ENCODE measurements around the gene KRT79.

KRT79 gene

GRCh38 chr12:52817003-52817698 is 17.0 kb downstream of the KRT79 start:
- H3K27me3 ChIP-seq (replicated peaks) = peaks cover 4% of the 10 kb centered on the region
- no peak overlapping the region for H3K27ac ChIP-seq
- H3K4me3 ChIP-seq (ENCODE audit: low read depth, low read length) = no peak overlapping the region
- in situ Hi-C loops (cut with HindIII; ENCODE audit: low pct_ligation_motif_present, low sequenced_read_pairs) = no loop called here
- DNase-seq = no peak
- TF ChIP-seq CTCF (IDR thresholded peaks at IDR 0.05; ENCODE audit: low read depth, low read length, missing control alignments) = no peak
- H3K36me3 ChIP-seq (replicated peaks) = no peaks in the 10 kb centered on the region

GRCh38 chr12:52815676-52816588 is 18.2 kb downstream of the KRT79 start:
- no peak for TF ChIP-seq CTCF (IDR thresholded peaks at IDR 0.05; ENCODE audit: low read depth, low read length, missing control alignments)
- Histone ChIP-seq H3K27ac (no peak overlapping the region), H3K4me3 (ENCODE audit: low read depth, low read length) (no peak overlapping the region), H3K36me3 (replicated peaks) (no peaks in the 10 kb centered on the region), H3K27me3 (replicated peaks) (peaks cover 4% of the 10 kb centered on the region)
- in situ Hi-C loops (cut with HindIII; ENCODE audit: low pct_ligation_motif_present, low sequenced_read_pairs) = no loop called here
- DNase-seq = no peak

GRCh38 chr12:52815161-52815560 is 18.9 kb downstream of the KRT79 start:
- Histone ChIP-seq H3K27ac (no peak overlapping the region), H3K4me3 (ENCODE audit: low read depth, low read length) (no peak overlapping the region), H3K36me3 (replicated peaks) (no peaks in the 10 kb centered on the region), H3K27me3 (replicated peaks) (peaks cover 4% of the 10 kb centered on the region)
- in situ Hi-C loops (cut with HindIII; ENCODE audit: low pct_ligation_motif_present, low sequenced_read_pairs) = no loop called here
- no peak for TF ChIP-seq CTCF (IDR thresholded peaks at IDR 0.05; ENCODE audit: low read depth, low read length, missing control alignments)
- DNase-seq = no peak

- in situ Hi-C loops (cut with HindIII; ENCODE audit: low pct_ligation_motif_present, low sequenced_read_pairs) = no loop called here
- peaks cover 4% of the 10 kb centered on the region for H3K27me3 ChIP-seq (replicated peaks)
- no peak overlapping the region for H3K4me3 ChIP-seq (ENCODE audit: low read depth, low read length)
- H3K36me3 ChIP-seq (replicated peaks) = no peaks in the 10 kb centered on the region
- TF ChIP-seq CTCF (IDR thresholded peaks at IDR 0.05; ENCODE audit: low read depth, low read length, missing control alignments) = no peak
- DNase-seq = no peak
- no peak overlapping the region for H3K27ac ChIP-seq
Observed at GRCh38 chr12:52814710-52815155, 19.4 kb downstream of the KRT79 start.

- Histone ChIP-seq H3K27ac (no peak within 1 kb of the TSS), H3K36me3 (replicated peaks) (no peaks in the 10 kb centered on the region), H3K27me3 (replicated peaks) (peaks cover 4% of the 10 kb centered on the region), H3K4me3 (ENCODE audit: low read depth, low read length) (no peak within 1 kb of the TSS)
- in situ Hi-C loops (cut with HindIII; ENCODE audit: low pct_ligation_motif_present, low sequenced_read_pairs) = no loop called here
- no peak for DNase-seq
- no peak for TF ChIP-seq CTCF (IDR thresholded peaks at IDR 0.05; ENCODE audit: low read depth, low read length, missing control alignments)
Observed at GRCh38 chr12:52813885-52814709, 20.0 kb downstream of the KRT79 start, which contains the start of gene KRT4. Gene KRT4 (minus strand): TSS chr12:52814116. CDS start chr12:52814058, 58 bp downstream.
